Stimulated activated CD4-positive, alpha-beta T cell treated with anti-CD3 and anti-CD28 coated beads, Interleukin-1b, Interleukin-23, amount 100 ng/mL, for 24 hours (primary cell): ENCODE data around the gene NSG1.

Experiments used
- DNase-seq, 4 experiments: peaks; one replicate each; pipeline ENCODE4 v3.0.0-alpha.2; 2020; ENCODE audit warnings: low read depth in 4 of 4, low spot score in 1 of 4

NSG1 gene

GRCh38 chr4:4395849-4396627, 9.1 kb downstream of the NSG1 start:
- no peak for DNase-seq

- DNase-seq, result no peak
Measured at GRCh38 chr4:4396628-4397440, 9.9 kb downstream of the NSG1 start.

- no peak for DNase-seq
Measured at GRCh38 chr4:4397441-4397819, 10.5 kb downstream of the NSG1 start.

GRCh38 chr4:4398430-4398829, 11.5 kb downstream of the NSG1 start:
- DNase-seq, result no peak

- no peak for DNase-seq
Measured at GRCh38 chr4:4401036-4401435, 14.1 kb downstream of the NSG1 start.

GRCh38 chr4:4402966-4403365, 16.1 kb downstream of the NSG1 start:
- no peak for DNase-seq

GRCh38 chr4:4405358-4405962, 18.6 kb downstream of the NSG1 start:
- DNase-seq, result no peak

GRCh38 chr4:4406455-4407298, 19.8 kb downstream of the NSG1 start:
- no peak for DNase-seq

- no peak for DNase-seq
Measured at GRCh38 chr4:4407299-4408131, 20.6 kb downstream of the NSG1 start.

- DNase-seq, result no peak
Measured at GRCh38 chr4:4408132-4408523, 21.2 kb downstream of the NSG1 start.

GRCh38 chr4:4408576-4409335, 21.9 kb downstream of the NSG1 start:
- no peak for DNase-seq

GRCh38 chr4:4409416-4410115, 22.7 kb downstream of the NSG1 start:
- no peak for DNase-seq

- DNase-seq, result no peak
Measured at GRCh38 chr4:4410271-4410670, 23.4 kb downstream of the NSG1 start.

- DNase-seq, result no peak
Measured at GRCh38 chr4:4411906-4412305, 25.0 kb downstream of the NSG1 start.

GRCh38 chr4:4412641-4413372, 25.9 kb downstream of the NSG1 start:
- no peak for DNase-seq

- no peak for DNase-seq
Measured at GRCh38 chr4:4413373-4413725, 26.4 kb downstream of the NSG1 start.

GRCh38 chr4:4413806-4414205, 26.9 kb downstream of the NSG1 start:
- DNase-seq, result no peak

GRCh38 chr4:4415107-4415805, 28.4 kb downstream of the NSG1 start:
- DNase-seq, result no peak
